ENCODE data around the gene RESP18.

GRCh38 chr2:219362072-219362471 is 29.5 kb upstream of the RESP18 start:
- TF ChIP-seq CTCF (conservative IDR thresholded peaks at IDR 0.05 in 1 of 2, IDR thresholded peaks at IDR 0.05 in 1 of 2; ENCODE audit: low read depth in 1 of 2, low read length in 2 of 2) (no peak), EZH2 (IDR thresholded peaks at IDR 0.05; ENCODE audit: low read length, missing control alignments) (no peak)
